HepG2 (cell line): ENCODE data around the gene WSCD2. TPM values are rescaled to one million over a fixed set of nuclear protein-coding genes. Genes with fewer than 3 reads are reported as not detected.

Experiments
- ATAC-seq: fragments of 200-7000 bp; cut with Tn5 transposase; 3 replicates; pipeline ENCODE4 v1.9.1; 2020; ENCODE audit warnings: mild to moderate bottlenecking, moderate library complexity
- BruUV-seq: library from RNA; stranded (reverse); fragments of 400-500 nt; replicated peaks from 2 replicates; lab custom pipeline; 2021; lab: Mats Ljungman, UMichigan
- CTCF ChIA-PET: fragments of 300-600 bp; formaldehyde crosslinking; extraction: SDS; loops from one replicate; lab custom pipeline; 2021; ENCODE audit warnings: low total read pairs, inconsistent platforms, low intra/inter-chr PET ratio; lab: Yijun Ruan, JAX
- POLR2A ChIA-PET: fragments of 350-600 bp; sonication (Branson Sonifier 250); formaldehyde crosslinking; loops from one replicate; lab custom pipeline; 2020; ENCODE audit warnings: antibody characterized with exemption, inconsistent platforms; lab: Yijun Ruan, JAX
- DNase-seq: peaks from one replicate; pipeline ENCODE4 v3.0.0-alpha.2; 2015; ENCODE audit warnings: low spot score
- FAIRE-seq: peaks from 3 replicates; lab custom pipeline; 2011; peaks lifted over from hg19 to GRCh38; lab: Jason Lieb, UNC
- H2AFZ ChIP-seq: one replicate; pipeline ENCODE4 v1.6.1; 2011; ENCODE audit warnings: low read length, inconsistent platforms
- H3K27ac ChIP-seq: fragments of 300-600 bp; 3 replicates; pipeline ENCODE4 v1.8.0; 2011; ENCODE audit warnings: mixed run types, mild to moderate bottlenecking, mixed read lengths, low read length, inconsistent platforms; ENCODE audit not compliant: insufficient read depth; ENCODE audit errors: extremely low read length
- H3K27me3 ChIP-seq, 2 experiments: fragments of 200-600 bp in 1 of 2; 2 replicates in 1 of 2; 3 replicates in 1 of 2; pipeline versions ENCODE4 v1.6.0 to v1.8.0; 2011; ENCODE audit warnings: low read length in 2 of 2, mild to moderate bottlenecking in 2 of 2, moderate library complexity in 2 of 2, inconsistent platforms in 1 of 2; ENCODE audit not compliant: insufficient read depth in 2 of 2, control insufficient read depth in 1 of 2
- H3K36me3 ChIP-seq, 2 experiments: fragments of 200-600 bp in 1 of 2; replicated peaks in 1 of 2; 2 replicates in 1 of 2; 3 replicates in 1 of 2; pipeline versions ENCODE4 v1.5.1 to v1.8.0; 2011; ENCODE audit warnings: low read length in 2 of 2, inconsistent platforms in 1 of 2; ENCODE audit not compliant: insufficient read depth in 2 of 2, control insufficient read depth in 1 of 2
- H3K4me1 ChIP-seq: 2 replicates; pipeline ENCODE4 v1.5.1; 2012; ENCODE audit warnings: low read length, inconsistent platforms; ENCODE audit not compliant: insufficient read depth
- H3K4me2 ChIP-seq: 2 replicates; pipeline ENCODE4 v1.6.0; 2011; ENCODE audit warnings: low read depth, low read length, inconsistent platforms
- H3K4me3 ChIP-seq, 3 experiments: fragments of 200-600 bp in 1 of 3; sonication (generic), shearing (Covaris generic) in 1 of 3; replicated peaks in 1 of 3; 2 replicates each; pipeline ENCODE4 v1.5.1; 2011 to 2016; ENCODE audit warnings: low read length in 3 of 3, inconsistent platforms in 2 of 3, low read depth in 2 of 3, mild to moderate bottlenecking in 2 of 3, control low read depth in 1 of 3, mixed read lengths in 1 of 3; ENCODE audit not compliant: insufficient read depth in 1 of 3
- H3K79me2 ChIP-seq: one replicate; pipeline ENCODE4 v1.6.1; 2011; ENCODE audit warnings: low read length, inconsistent platforms; ENCODE audit not compliant: insufficient read depth
- H3K9ac ChIP-seq: 2 replicates; pipeline ENCODE4 v1.6.0; 2011; ENCODE audit warnings: mild to moderate bottlenecking, low read depth, low read length, inconsistent platforms; ENCODE audit not compliant: insufficient read depth
- H3K9me3 ChIP-seq: 2 replicates; pipeline ENCODE4 v1.5.1; 2012; ENCODE audit warnings: mild to moderate bottlenecking, low read length
- H4K20me1 ChIP-seq: 2 replicates; pipeline ENCODE4 v1.6.0; 2011; ENCODE audit warnings: inconsistent platforms, mild to moderate bottlenecking, low read length, moderate library complexity; ENCODE audit not compliant: insufficient read depth
- FOSL2 ChIP-seq: sonication (generic); formaldehyde crosslinking; IDR thresholded peaks from 2 replicates; pipeline ENCODE4 v1.4.0; 2020; ENCODE audit warnings: missing genetic modification reagents
- KAT8 ChIP-seq: IDR thresholded peaks from 2 replicates; pipeline ENCODE4 v1.6.1; 2016; ENCODE audit warnings: missing genetic modification reagents, missing compliant biosample characterization
- NCOA1 ChIP-seq: sonication (generic); formaldehyde crosslinking; IDR thresholded peaks from 2 replicates; pipeline ENCODE4 v1.9.0; 2021; ENCODE audit warnings: missing genetic modification reagents
- PHF21A ChIP-seq: sonication (generic); formaldehyde crosslinking; IDR thresholded peaks from 2 replicates; pipeline ENCODE4 v1.5.0; 2020; ENCODE audit warnings: mild to moderate bottlenecking, missing genetic modification reagents
- SETDB1 ChIP-seq: sonication (generic); formaldehyde crosslinking; IDR thresholded peaks from 2 replicates; pipeline ENCODE4 v1.5.1; 2020; ENCODE audit warnings: missing genetic modification reagents, mild to moderate bottlenecking, borderline replicate concordance
- SMAD3 ChIP-seq: sonication (generic); formaldehyde crosslinking; IDR thresholded peaks from 2 replicates; pipeline ENCODE4 v1.4.0; 2020; ENCODE audit warnings: missing genetic modification reagents
- TCF12 ChIP-seq, 2 experiments: fragments of 450-650 bp in 1 of 2; sonication (generic) in 1 of 2; formaldehyde crosslinking in 1 of 2; IDR thresholded peaks; 2 replicates each; pipeline versions ENCODE4 v1.6.1 to v1.8.0; 2017 to 2022; ENCODE audit warnings: antibody characterized with exemption in 1 of 2, mild to moderate bottlenecking in 1 of 2, missing genetic modification reagents in 1 of 2, moderate library complexity in 1 of 2
- ZSCAN31 ChIP-seq: sonication (generic); formaldehyde crosslinking; IDR thresholded peaks from 2 replicates; pipeline ENCODE4 v1.5.0; 2020; ENCODE audit warnings: low read depth, mild to moderate bottlenecking, missing genetic modification reagents
- WGBS: methylation state at CpG from one replicate; pipeline ENCODE4 v1.1.6; 2017; ENCODE audit warnings: low lambda C conversion rate; 5-methylcytosine and 5-hydroxymethylcytosine counted together
- in situ Hi-C: cut with HindIII; loops from 2 replicates; pipeline ENCODE4 v1.10.0; 2017; ENCODE audit warnings: low pct_unique_long_range_greater_than_20kb; ENCODE audit not compliant: extremely low pct_ligation_motif_present
- intact Hi-C: fragments of 100-400 bp; cut with micrococcal nuclease; formaldehyde crosslinking; loops from one replicate; pipeline ENCODE4 v1.10.0; 2022; ENCODE audit not compliant: unreplicated experiment
- polyA plus RNA-seq, 8 experiments: library from polyadenylated mRNA; depleted of rRNA in 3 of 8; stranded (reverse) in 7 of 8; unstranded in 1 of 8; fragments of >200 nt; fragmentation: Illumina TruSeq in 4 of 8; extraction: Trizol in 4 of 8; gene quantifications; 2 replicates each; pipeline versions ENCODE4 v1.2.1 to v1.2.3, GENCODE V29; 2011 to 2016; ENCODE audit warnings: low read depth in 4 of 8, missing spikeins in 1 of 8, mixed read lengths in 1 of 8; ENCODE audit not compliant: insufficient read depth in 1 of 8
- total RNA-seq, 5 experiments: library from RNA; depleted of rRNA; stranded (reverse); fragments of >200 nt; fragmentation: Illumina TruSeq; extraction: Trizol; gene quantifications; 2 replicates each; pipeline ENCODE4 v1.2.3, GENCODE V29; 2016; ENCODE audit warnings: low read depth in 1 of 5
- TF ChIP-seq, protein P1 (sequence below): sonication (generic); formaldehyde crosslinking; conservative IDR thresholded peaks from 2 replicates; pipeline ENCODE4 v1.8.0; 2022; ENCODE audit warnings: mild to moderate bottlenecking, moderate library complexity, missing genetic modification reagents
- TF ChIP-seq, protein P2 (sequence below): IDR thresholded peaks from 2 replicates; pipeline ENCODE4 v1.6.1; 2018; ENCODE audit warnings: missing genetic modification reagents, mild to moderate bottlenecking, missing compliant biosample characterization

WSCD2 gene
- total and polyA plus RNA-seq, 2 of the 13 experiments (the other 11 are each of a cell fraction or from before 2014, with no cell fraction given) = not detected

DNA sequence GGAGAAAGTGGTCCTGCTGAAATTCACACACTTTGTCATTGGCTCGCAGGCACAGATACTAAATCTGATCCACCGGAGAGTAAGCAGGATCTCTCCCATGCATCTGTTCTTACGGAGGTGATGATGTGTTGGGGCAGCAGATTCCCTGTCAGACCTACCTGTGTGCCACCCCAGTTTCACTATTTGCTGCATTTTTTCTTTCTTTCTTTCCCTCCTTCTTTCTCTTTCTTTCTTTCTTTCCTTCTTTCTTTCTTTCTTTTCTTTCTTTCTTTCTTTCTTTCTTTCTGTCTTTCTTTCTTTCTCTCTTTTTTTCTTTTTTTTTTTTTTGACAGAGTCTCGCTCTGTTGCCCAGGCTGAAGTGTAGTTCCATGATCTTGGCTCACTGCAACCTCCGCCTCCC lies 37.4 kb downstream of the WSCD2 start:
- in situ Hi-C loops = no loop called here
- no peaks in the 10 kb centered on the region for H4K20me1 ChIP-seq
- no peak for TF ChIP-seq FOSL2
- no peak for TF ChIP-seq NCOA1
- TF ChIP-seq, protein P1, sequence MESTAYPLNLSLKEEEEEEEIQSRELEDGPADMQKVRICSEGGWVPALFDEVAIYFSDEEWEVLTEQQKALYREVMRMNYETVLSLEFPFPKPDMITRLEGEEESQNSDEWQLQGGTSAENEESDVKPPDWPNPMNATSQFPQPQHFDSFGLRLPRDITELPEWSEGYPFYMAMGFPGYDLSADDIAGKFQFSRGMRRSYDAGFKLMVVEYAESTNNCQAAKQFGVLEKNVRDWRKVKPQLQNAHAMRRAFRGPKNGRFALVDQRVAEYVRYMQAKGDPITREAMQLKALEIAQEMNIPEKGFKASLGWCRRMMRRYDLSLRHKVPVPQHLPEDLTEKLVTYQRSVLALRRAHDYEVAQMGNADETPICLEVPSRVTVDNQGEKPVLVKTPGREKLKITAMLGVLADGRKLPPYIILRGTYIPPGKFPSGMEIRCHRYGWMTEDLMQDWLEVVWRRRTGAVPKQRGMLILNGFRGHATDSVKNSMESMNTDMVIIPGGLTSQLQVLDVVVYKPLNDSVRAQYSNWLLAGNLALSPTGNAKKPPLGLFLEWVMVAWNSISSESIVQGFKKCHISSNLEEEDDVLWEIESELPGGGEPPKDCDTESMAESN (CRISPR knock-in tag) = no peak
- no peak for TF ChIP-seq TCF12 (IDR thresholded peaks at IDR 0.05)
- TF ChIP-seq TCF12 (CRISPR knock-in tag; IDR thresholded peaks at IDR 0.05) = no peak
- no peak for TF ChIP-seq ZSCAN31
- TF ChIP-seq, protein P2, sequence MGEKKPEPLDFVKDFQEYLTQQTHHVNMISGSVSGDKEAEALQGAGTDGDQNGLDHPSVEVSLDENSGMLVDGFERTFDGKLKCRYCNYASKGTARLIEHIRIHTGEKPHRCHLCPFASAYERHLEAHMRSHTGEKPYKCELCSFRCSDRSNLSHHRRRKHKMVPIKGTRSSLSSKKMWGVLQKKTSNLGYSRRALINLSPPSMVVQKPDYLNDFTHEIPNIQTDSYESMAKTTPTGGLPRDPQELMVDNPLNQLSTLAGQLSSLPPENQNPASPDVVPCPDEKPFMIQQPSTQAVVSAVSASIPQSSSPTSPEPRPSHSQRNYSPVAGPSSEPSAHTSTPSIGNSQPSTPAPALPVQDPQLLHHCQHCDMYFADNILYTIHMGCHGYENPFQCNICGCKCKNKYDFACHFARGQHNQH (CRISPR knock-in tag) = no peak
- no peak for TF ChIP-seq SETDB1 (CRISPR knock-in tag)
- TF ChIP-seq SMAD3 (CRISPR knock-in tag) = no peak
- TF ChIP-seq KAT8 (CRISPR knock-in tag) = no peak
- no peak for TF ChIP-seq PHF21A (CRISPR knock-in tag)
- TF ChIP-seq, all 625 proteins: peak for 0
- BruUV-seq = no TSS peak
- DNase-seq = no peak
- Histone ChIP-seq H3K36me3 (no peaks in the 10 kb centered on the region), H3K9ac (no peak overlapping the region), H3K27ac (no peak overlapping the region), H3K9me3 (no peaks in the 10 kb centered on the region), H3K4me3 (no peak overlapping the region), H3K79me2 (no peaks in the 10 kb centered on the region), H2AFZ (no peak overlapping the region), H3K27me3 (no peaks in the 10 kb centered on the region; a peak in 2 of 5 replicates), H3K4me2 (no peak overlapping the region), H3K4me1 (no peaks in the 10 kb centered on the region)
- POLR2A ChIA-PET = no interaction called here
- ATAC-seq = no peak
- CTCF ChIA-PET = no interaction called here
- intact Hi-C loops = no loop called here
- WGBS = 62% methylated on average over 5 of the region's 5 CpGs
- no peak for FAIRE-seq
